ENCODE data around the gene LCOR. TPM values are rescaled to one million over a fixed set of nuclear protein-coding genes. Genes with fewer than 3 reads are reported as not detected.

Gene LCOR
- total RNA-seq, 4 donors from 2014 or later, result 13.0 to 36.8 (median 17.1) TPM

GRCh38 chr10:96838529-96838928, 6.4 kb downstream of the LCOR start:
- WGBS, result 88% methylated on average over 4 of the region's 4 CpGs
- no peaks in the 10 kb centered on the region for H3K9me3 ChIP-seq
- H3K36me3 ChIP-seq, result no peaks in the 10 kb centered on the region
- TF ChIP-seq POLR2A (IDR thresholded peaks at IDR 0.05), result no peak
- no peak for TF ChIP-seq EP300 (IDR thresholded peaks at IDR 0.05)
- no peaks in the 10 kb centered on the region for H3K27me3 ChIP-seq
- no peak for DNase-seq (ENCODE audit: low spot score in 2 of 2)
- H3K27ac ChIP-seq, result no peak overlapping the region
- peaks cover 31% of the 10 kb centered on the region for H3K4me1 ChIP-seq
- H3K4me3 ChIP-seq, result no peak overlapping the region

GRCh38 chr10:96840841-96841518, 8.9 kb downstream of the LCOR start:
- TF ChIP-seq POLR2A (IDR thresholded peaks at IDR 0.05) (no peak), POLR2AphosphoS5 (IDR thresholded peaks at IDR 0.05) (no peak), EP300 (IDR thresholded peaks at IDR 0.05) (no peak), CTCF (IDR thresholded peaks at IDR 0.05) (no peak)
- Histone ChIP-seq H3K4me3 (no peak overlapping the region), H3K36me3 (no peaks in the 10 kb centered on the region), H3K9me3 (no peaks in the 10 kb centered on the region), H3K27me3 (no peaks in the 10 kb centered on the region), H3K4me1 (peaks cover 18% of the 10 kb centered on the region), H3K27ac (no peak overlapping the region)
- whole genome bisulfite sequencing, result 75% methylated on average over 7 of the region's 7 CpGs
- DNase-seq (ENCODE audit: low spot score in 2 of 2), result no peak

DNA sequence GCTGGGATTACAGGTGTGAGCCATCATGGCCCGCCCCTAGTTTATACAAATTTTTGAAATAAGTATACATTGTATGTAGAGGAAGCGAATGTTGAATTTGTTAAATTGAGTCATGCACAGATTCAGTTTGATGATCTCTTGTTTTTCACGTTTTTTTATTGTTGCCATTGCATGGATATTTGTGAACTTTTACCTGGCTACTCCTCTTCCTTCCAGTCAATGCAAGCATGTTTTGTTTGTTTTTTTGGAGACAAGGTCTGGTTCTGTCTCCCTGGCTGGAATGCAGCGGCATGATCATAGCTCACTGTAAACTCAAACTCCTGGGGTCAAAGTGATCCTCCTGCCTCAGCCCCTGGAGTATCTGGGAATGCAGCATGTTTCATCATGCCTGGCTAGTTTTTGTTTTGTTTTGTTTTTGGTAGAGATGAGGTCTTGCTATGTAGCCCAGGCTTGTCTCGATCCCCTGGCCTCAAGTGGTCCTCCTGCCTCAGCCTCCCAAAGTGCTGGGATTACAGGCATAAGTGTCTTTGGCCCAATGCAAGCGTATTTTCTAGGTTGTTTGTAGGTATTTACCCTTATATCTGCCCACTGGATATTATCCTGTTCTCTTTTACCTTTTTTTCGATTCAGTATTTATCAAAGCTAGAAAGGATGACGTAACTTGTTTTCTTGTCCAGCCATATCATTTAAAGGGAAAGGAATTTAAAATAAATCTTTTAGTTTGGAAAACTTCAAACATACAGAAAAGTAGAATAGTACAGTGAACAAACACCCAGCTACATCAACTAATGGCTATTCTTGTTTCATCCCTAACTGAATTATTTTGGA, 11.0 kb downstream of the LCOR start:
- no peak for TF ChIP-seq CTCF (IDR thresholded peaks at IDR 0.05)
- TF ChIP-seq POLR2AphosphoS5 (IDR thresholded peaks at IDR 0.05), result no peak
- TF ChIP-seq POLR2A (IDR thresholded peaks at IDR 0.05), result no peak
- no peak for TF ChIP-seq EP300 (IDR thresholded peaks at IDR 0.05)
- Histone ChIP-seq H3K9me3 (no peaks in the 10 kb centered on the region), H3K4me3 (no peak overlapping the region), H3K27ac (no peak overlapping the region), H3K27me3 (no peaks in the 10 kb centered on the region), H3K4me1 (peaks cover 14% of the 10 kb centered on the region), H3K36me3 (no peaks in the 10 kb centered on the region)
- DNase-seq (ENCODE audit: low spot score in 2 of 2), result no peak
- WGBS, result 93% methylated on average over 8 of the region's 8 CpGs

DNA sequence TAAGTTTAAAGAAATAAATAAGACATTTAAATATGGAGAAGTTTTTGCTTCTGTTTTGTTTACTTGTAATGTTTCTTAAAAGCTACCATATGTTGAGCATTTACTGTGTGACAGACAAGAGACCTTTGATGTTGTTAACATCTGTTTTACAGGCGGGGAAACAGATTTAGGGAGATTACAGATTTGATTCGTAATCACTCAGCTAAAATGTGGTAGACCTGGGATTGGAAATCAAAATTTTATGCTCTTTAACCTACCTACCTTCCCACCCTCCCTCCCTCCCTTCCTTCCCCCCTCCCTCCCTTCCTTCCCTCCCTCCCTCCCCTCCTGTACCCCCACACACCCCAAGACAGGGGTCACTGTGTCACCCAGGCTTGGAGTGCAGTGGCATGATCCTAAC, 11.7 kb downstream of the LCOR start:
- Histone ChIP-seq H3K9me3 (no peaks in the 10 kb centered on the region), H3K27ac (no peak overlapping the region), H3K4me3 (no peak overlapping the region), H3K27me3 (no peaks in the 10 kb centered on the region), H3K4me1 (peaks cover 14% of the 10 kb centered on the region), H3K36me3 (no peaks in the 10 kb centered on the region)
- TF ChIP-seq EP300 (IDR thresholded peaks at IDR 0.05) (no peak), CTCF (IDR thresholded peaks at IDR 0.05) (no peak), POLR2A (IDR thresholded peaks at IDR 0.05) (no peak), POLR2AphosphoS5 (IDR thresholded peaks at IDR 0.05) (no peak)
- no peak for DNase-seq (ENCODE audit: low spot score in 2 of 2)
- 79% methylated on average over 2 of the region's 2 CpGs for WGBS

- no peak overlapping the region for H3K4me3 ChIP-seq
- no peak for TF ChIP-seq CTCF (IDR thresholded peaks at IDR 0.05)
- TF ChIP-seq POLR2A (IDR thresholded peaks at IDR 0.05), result no peak
- TF ChIP-seq EP300 (IDR thresholded peaks at IDR 0.05), result no peak
- no peak for DNase-seq (ENCODE audit: low spot score in 2 of 2)
- WGBS, result 46% methylated on average over 1 of the region's 1 CpG
- peaks cover 10% of the 10 kb centered on the region for H3K4me1 ChIP-seq
- no peak overlapping the region for H3K27ac ChIP-seq
- H3K36me3 ChIP-seq, result no peaks in the 10 kb centered on the region
- H3K9me3 ChIP-seq, result no peaks in the 10 kb centered on the region
- no peaks in the 10 kb centered on the region for H3K27me3 ChIP-seq
Measured at GRCh38 chr10:96846395-96846794, 14.3 kb downstream of the LCOR start.

Measured in suprapubic skin (tissue), 4 donors.